ENCODE data around the gene AXL. TPM values are rescaled to one million over a fixed set of nuclear protein-coding genes. Genes with fewer than 3 reads are reported as not detected.

The AXL gene
- 351 and 401 TPM in 2 replicates for total RNA-seq

GRCh38 chr19:41218615-41219507 lies at the start of gene AXL:
AXL (plus strand) TSS chr19:41219223; CDS start chr19:41219393, 170 bp downstream.

GRCh38 chr19:41192574-41193429 lies 26.2 kb upstream of the AXL start, which contains the start of gene CYP2S1:
CYP2S1 (plus strand) TSS chr19:41193219; CDS start chr19:41193265, 46 bp downstream.

GRCh38 chr19:41263850-41264580 lies 45.0 kb downstream of the AXL start, which contains the start of gene HNRNPUL1:
HNRNPUL1 (plus strand) TSS chr19:41264372; CDS start chr19:41264504, 132 bp downstream.

GRCh38 chr19:41310033-41310831 lies 91.2 kb downstream of the AXL start, which contains the start of gene CCDC97:
CCDC97 (plus strand) TSS chr19:41310172; CDS start chr19:41310311, 139 bp downstream.

Small RNA genes within 50 kb of the gene (small RNA-seq; reads per million reads assigned to genes)
- gene RN7SL34P: not detected

Other genes starting within 250 kb of the AXL start
- not detected in 2 replicates for gene CYP2B6, start 227.9 kb upstream of the AXL start, total RNA-seq
- gene CYP2A13, start 130.8 kb upstream of the AXL start, total RNA-seq: not detected in 2 replicates
- not detected in 2 replicates for gene CYP2F1, start 104.8 kb upstream of the AXL start, total RNA-seq
- gene CYP2S1, start 26.0 kb upstream of the AXL start, total RNA-seq: 0.11 TPM in 1 of 2 replicates, not detected in the other
- 102 and 122 TPM in 2 replicates for gene HNRNPUL1, start 45.1 kb downstream of the AXL start, total RNA-seq
- gene CCDC97, start 90.9 kb downstream of the AXL start, total RNA-seq: 10.8 and 13.7 TPM in 2 replicates
- gene TGFB1, start 134.7 kb downstream of the AXL start, total RNA-seq: 13.7 and 13.8 TPM in 2 replicates
- gene B9D2, start 144.9 kb downstream of the AXL start, total RNA-seq: 4.6 and 6.6 TPM in 2 replicates
- gene TMEM91, start 157.3 kb downstream of the AXL start, total RNA-seq: 8.8 and 9.5 TPM in 2 replicates
- 6.5 and 7.7 TPM in 2 replicates for gene EXOSC5, start 178.1 kb downstream of the AXL start, total RNA-seq
- 16.3 and 20.6 TPM in 2 replicates for gene BCKDHA, start 178.6 kb downstream of the AXL start, total RNA-seq
- gene B3GNT8, start 208.2 kb downstream of the AXL start, total RNA-seq: 1.6 and 1.8 TPM in 2 replicates
- gene DMAC2, start 220.7 kb downstream of the AXL start, total RNA-seq: 28.6 and 29.4 TPM in 2 replicates
- not detected in 2 replicates for gene ERICH4, start 223.9 kb downstream of the AXL start, total RNA-seq

All from articular chondrocyte of knee joint (primary cell).